Endothelial cell of umbilical vein (primary cell): ENCODE measurements around the gene SORCS2. TPM values are rescaled to one million over a fixed set of nuclear protein-coding genes. Genes with fewer than 3 reads are reported as not detected.

Experiments
- BruUV-seq: library from RNA; stranded (reverse); fragments of 400-500 nt; replicated peaks from 2 replicates; lab custom pipeline; 2021; lab: Mats Ljungman, UMichigan
- CTCF ChIA-PET: fragments of 300-600, 350-600 bp; sonication (Branson Sonifier 250); formaldehyde crosslinking; loops from one replicate; lab custom pipeline; 2021; ENCODE audit warnings: antibody characterized with exemption, inconsistent platforms; lab: Charles Lee
- POLR2A ChIA-PET: fragments of 300-600, 350-600 bp; sonication (Branson Sonifier 250); formaldehyde crosslinking; loops from one replicate; lab custom pipeline; 2021; ENCODE audit warnings: antibody characterized with exemption, inconsistent platforms; lab: Charles Lee
- DNase-seq: peaks from one replicate; pipeline ENCODE4 v3.0.0-alpha.2; 2011; ENCODE audit warnings: low read depth, low spot score
- FAIRE-seq: peaks from 2 replicates; lab custom pipeline; 2011; peaks lifted over from hg19 to GRCh38; lab: Jason Lieb, UNC
- H2AFZ ChIP-seq: 2 replicates; pipeline ENCODE4 v1.6.0; 2012; ENCODE audit warnings: low read depth, low read length, control low read depth, inconsistent platforms
- H3K27ac ChIP-seq: 2 replicates; pipeline ENCODE4 v1.5.1; 2011; ENCODE audit warnings: low read depth, mild to moderate bottlenecking, control low read depth, low read length, moderate library complexity; ENCODE audit not compliant: insufficient read depth
- H3K27me3 ChIP-seq, 2 experiments: 2 replicates each; pipeline versions ENCODE4 v1.6.0 to v1.6.1; 2011; ENCODE audit warnings: low read length in 2 of 2, mixed read lengths in 1 of 2; ENCODE audit not compliant: control insufficient read depth in 2 of 2, insufficient read depth in 2 of 2
- H3K36me3 ChIP-seq, 2 experiments: 2 replicates in 1 of 2; 3 replicates in 1 of 2; pipeline ENCODE4 v1.5.1; 2011; ENCODE audit warnings: low read length in 2 of 2, mild to moderate bottlenecking in 1 of 2, moderate library complexity in 1 of 2; ENCODE audit not compliant: control insufficient read depth in 2 of 2, insufficient read depth in 2 of 2; ENCODE audit errors: extremely low read depth in 1 of 2
- H3K4me1 ChIP-seq: 3 replicates; pipeline ENCODE4 v1.5.1; 2011; ENCODE audit warnings: mild to moderate bottlenecking, low read length; ENCODE audit not compliant: control insufficient read depth, insufficient read depth; ENCODE audit errors: extremely low read depth
- H3K4me2 ChIP-seq: 2 replicates; pipeline ENCODE4 v1.6.1; 2011; ENCODE audit warnings: low read length, control low read depth, mixed read lengths; ENCODE audit not compliant: insufficient read depth
- H3K4me3 ChIP-seq, 3 experiments: fragments of 200-600 bp in 1 of 3; sonication (generic), shearing (Covaris generic) in 1 of 3; replicated peaks in 1 of 3; 2 replicates each; pipeline ENCODE4 v1.5.1; 2011 to 2016; ENCODE audit warnings: control low read depth in 3 of 3, low read length in 3 of 3, mild to moderate bottlenecking in 2 of 3, inconsistent platforms in 1 of 3, low read depth in 1 of 3, moderate library complexity in 1 of 3; ENCODE audit not compliant: insufficient read depth in 1 of 3
- H3K79me2 ChIP-seq: 2 replicates; pipeline ENCODE4 v1.6.0; 2012; ENCODE audit warnings: low read length, inconsistent platforms; ENCODE audit not compliant: control insufficient read depth, insufficient read depth
- H3K9ac ChIP-seq: replicated peaks from 2 replicates; pipeline ENCODE3; 2011; ENCODE audit warnings: low read length, control low read depth; ENCODE audit not compliant: insufficient read depth; ENCODE audit errors: extremely low read depth
- H3K9me1 ChIP-seq: replicated peaks from 3 replicates; pipeline ENCODE4 v1.6.0; 2011; ENCODE audit warnings: mild to moderate bottlenecking, low read length; ENCODE audit not compliant: control insufficient read depth, insufficient read depth; ENCODE audit errors: extremely low read depth
- H3K9me3 ChIP-seq: replicated peaks from 2 replicates; pipeline ENCODE4 v1.5.1; 2012; ENCODE audit warnings: low read length, inconsistent platforms; ENCODE audit not compliant: control insufficient read depth, insufficient read depth
- H4K20me1 ChIP-seq: replicated peaks from 2 replicates; pipeline ENCODE3; 2011; ENCODE audit warnings: mild to moderate bottlenecking, low read length; ENCODE audit not compliant: control insufficient read depth, insufficient read depth; ENCODE audit errors: extremely low read depth
- EZH2 ChIP-seq: IDR thresholded peaks from 2 replicates; pipeline ENCODE4 v1.6.1; 2012; ENCODE audit warnings: borderline replicate concordance, low read depth, mild to moderate bottlenecking, moderate library complexity, low read length, inconsistent platforms; ENCODE audit not compliant: severe bottlenecking
- FOS ChIP-seq: IDR thresholded peaks from 2 replicates; pipeline ENCODE4 v1.6.1; 2011; ENCODE audit warnings: mild to moderate bottlenecking, low read length, moderate library complexity, borderline replicate concordance; ENCODE audit not compliant: insufficient read depth
- GATA2 ChIP-seq: IDR thresholded peaks from 2 replicates; pipeline ENCODE4 v1.7.0; 2011; ENCODE audit warnings: low read depth, mild to moderate bottlenecking, moderate library complexity, mixed read lengths, low read length; ENCODE audit not compliant: insufficient read length, insufficient read depth
- JUN ChIP-seq: IDR thresholded peaks from 2 replicates; pipeline ENCODE4 v1.6.1; 2011; ENCODE audit warnings: borderline replicate concordance, low read depth; ENCODE audit not compliant: insufficient read length, insufficient read depth
- MAX ChIP-seq: IDR thresholded peaks from 2 replicates; pipeline ENCODE4 v1.6.1; 2011; ENCODE audit not compliant: insufficient read depth, insufficient read length
- MYC ChIP-seq: IDR thresholded peaks from one replicate; pipeline ENCODE4 v1.6.1; 2011; ENCODE audit warnings: mild to moderate bottlenecking, low read depth, low read length
- POLR2A ChIP-seq: IDR thresholded peaks from 2 replicates; pipeline ENCODE4 v1.6.1; 2012; ENCODE audit warnings: low read depth, mild to moderate bottlenecking, control low read depth, low read length
- POLR2AphosphoS5 ChIP-seq: IDR thresholded peaks from 2 replicates; pipeline ENCODE4 v1.6.1; 2012; ENCODE audit warnings: low read depth, mild to moderate bottlenecking, control low read depth, low read length, moderate library complexity; ENCODE audit not compliant: insufficient read depth
- dilution Hi-C: fragments of 300-500 bp; cut with MboI; formaldehyde crosslinking; loops from one replicate; pipeline ENCODE4 v1.15.0; 2019; ENCODE audit warnings: low sequenced_read_pairs; ENCODE audit not compliant: extremely low pct_ligation_motif_present
- intact Hi-C: fragments of 100-400 bp; cut with micrococcal nuclease; formaldehyde crosslinking; loops from one replicate; pipeline ENCODE4 v1.10.0; 2022
- polyA plus RNA-seq, 4 experiments: library from polyadenylated mRNA; depleted of rRNA in 3 of 4; stranded (reverse) in 3 of 4; unstranded in 1 of 4; fragments of >200 nt; gene quantifications; 2 replicates each; pipeline versions ENCODE4 v1.2.1 to v1.2.3, GENCODE V29; 2011 to 2012; ENCODE audit warnings: missing spikeins in 1 of 4
- total RNA-seq: library from RNA; stranded (reverse); gene quantifications from 2 replicates; pipeline ENCODE4 v1.2.3, GENCODE V29; 2021
- TF ChIP-seq, protein P1 (sequence below), 2 donors: IDR thresholded peaks; 1 replicate in 1 of 2; 2 replicates in 1 of 2; pipeline ENCODE4 v1.5.1; 2011; ENCODE audit warnings: low read length in 2 of 2, mild to moderate bottlenecking in 2 of 2, moderate library complexity in 2 of 2, control low read depth in 1 of 2, inconsistent platforms in 1 of 2, low read depth in 1 of 2; ENCODE audit not compliant: insufficient read depth in 1 of 2; ENCODE audit errors: extremely low read depth in 1 of 2

SORCS2 gene
- total and polyA plus RNA-seq, 2 donors (not counting 3 experiments of a cell fraction or from before 2014, with no cell fraction given) = not detected

DNA sequence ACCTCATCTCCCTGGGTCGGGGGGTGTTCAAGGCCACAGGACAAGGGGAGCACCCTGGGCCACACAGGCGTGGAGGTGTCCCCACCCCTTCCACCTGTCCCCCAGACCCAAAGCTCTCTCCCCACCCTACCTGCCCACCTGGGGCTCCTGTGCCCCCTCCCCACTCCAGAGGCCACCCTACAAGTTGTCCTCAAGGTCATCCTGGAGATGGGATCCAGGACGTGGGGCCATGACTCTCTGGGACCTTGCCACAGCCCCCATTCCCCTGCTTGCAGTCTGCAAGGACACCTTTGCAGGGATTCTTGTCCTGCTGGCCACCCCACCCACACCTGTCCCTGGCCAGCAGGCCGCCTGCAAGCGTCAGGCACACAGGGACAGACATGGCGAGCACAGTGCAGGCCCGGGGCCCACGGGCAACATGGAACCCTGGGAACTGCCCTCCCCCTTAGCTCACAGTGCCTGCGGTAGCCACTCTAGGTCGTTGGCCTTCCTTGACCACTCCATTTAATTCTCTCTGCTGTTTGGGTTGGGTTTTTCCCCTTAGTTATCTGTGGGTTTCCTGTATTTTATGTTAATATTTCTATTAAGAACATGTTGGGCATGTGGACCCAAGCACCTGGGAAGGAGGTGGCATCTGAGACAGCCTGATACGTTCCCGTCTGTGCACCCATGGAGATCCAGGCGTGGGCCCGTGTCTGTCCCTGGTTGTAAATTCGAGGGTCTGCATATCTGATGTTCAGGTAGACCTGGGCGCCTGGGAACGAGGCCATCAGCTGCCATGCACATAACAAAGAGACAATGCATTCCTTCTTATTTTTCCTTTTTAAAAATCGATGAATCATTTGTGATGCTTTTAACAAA lies 549.8 kb downstream of the SORCS2 start:
- H3K36me3 ChIP-seq = no peaks in the 10 kb centered on the region
- no peaks in the 10 kb centered on the region for H4K20me1 ChIP-seq
- H3K79me2 ChIP-seq = no peaks in the 10 kb centered on the region
- BruUV-seq = no TSS peak
- no peaks in the 10 kb centered on the region for H3K4me1 ChIP-seq
- FAIRE-seq (no peak), DNase-seq (no peak)
- no peak overlapping the region for H3K9ac ChIP-seq
- dilution Hi-C loops = no loop called here
- no peak for TF ChIP-seq POLR2A
- no peak for TF ChIP-seq GATA2
- TF ChIP-seq EZH2 = no peak
- no peak for TF ChIP-seq MYC
- no peak for TF ChIP-seq FOS
- no peak for TF ChIP-seq MAX
- TF ChIP-seq JUN = no peak
- no peak for TF ChIP-seq POLR2AphosphoS5
- TF ChIP-seq, protein P1, sequence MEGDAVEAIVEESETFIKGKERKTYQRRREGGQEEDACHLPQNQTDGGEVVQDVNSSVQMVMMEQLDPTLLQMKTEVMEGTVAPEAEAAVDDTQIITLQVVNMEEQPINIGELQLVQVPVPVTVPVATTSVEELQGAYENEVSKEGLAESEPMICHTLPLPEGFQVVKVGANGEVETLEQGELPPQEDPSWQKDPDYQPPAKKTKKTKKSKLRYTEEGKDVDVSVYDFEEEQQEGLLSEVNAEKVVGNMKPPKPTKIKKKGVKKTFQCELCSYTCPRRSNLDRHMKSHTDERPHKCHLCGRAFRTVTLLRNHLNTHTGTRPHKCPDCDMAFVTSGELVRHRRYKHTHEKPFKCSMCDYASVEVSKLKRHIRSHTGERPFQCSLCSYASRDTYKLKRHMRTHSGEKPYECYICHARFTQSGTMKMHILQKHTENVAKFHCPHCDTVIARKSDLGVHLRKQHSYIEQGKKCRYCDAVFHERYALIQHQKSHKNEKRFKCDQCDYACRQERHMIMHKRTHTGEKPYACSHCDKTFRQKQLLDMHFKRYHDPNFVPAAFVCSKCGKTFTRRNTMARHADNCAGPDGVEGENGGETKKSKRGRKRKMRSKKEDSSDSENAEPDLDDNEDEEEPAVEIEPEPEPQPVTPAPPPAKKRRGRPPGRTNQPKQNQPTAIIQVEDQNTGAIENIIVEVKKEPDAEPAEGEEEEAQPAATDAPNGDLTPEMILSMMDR (IDR thresholded peaks at IDR 0.05; ENCODE audit: extremely low read depth in 1 of 2, insufficient read depth in 1 of 2, low read depth in 1 of 2, low read length in 2 of 2) = no peak
- no peak overlapping the region for H3K4me2 ChIP-seq
- ChIA-PET POLR2A (no interaction called here), CTCF (no interaction called here)
- H3K27me3 ChIP-seq = no peaks in the 10 kb centered on the region
- intact Hi-C loops = no loop called here
- no peak overlapping the region for H2AFZ ChIP-seq
- H3K9me3 ChIP-seq = no peaks in the 10 kb centered on the region
- H3K4me3 ChIP-seq = no peak overlapping the region
- H3K9me1 ChIP-seq = no peaks in the 10 kb centered on the region
- no peak overlapping the region for H3K27ac ChIP-seq
